ENCODE data around the gene LYG1. TPM values are rescaled to one million over a fixed set of nuclear protein-coding genes. Genes with fewer than 3 reads are reported as not detected.

Gene LYG1
- total RNA-seq, 1 experiment from 2014 or later: 3.8 TPM

DNA sequence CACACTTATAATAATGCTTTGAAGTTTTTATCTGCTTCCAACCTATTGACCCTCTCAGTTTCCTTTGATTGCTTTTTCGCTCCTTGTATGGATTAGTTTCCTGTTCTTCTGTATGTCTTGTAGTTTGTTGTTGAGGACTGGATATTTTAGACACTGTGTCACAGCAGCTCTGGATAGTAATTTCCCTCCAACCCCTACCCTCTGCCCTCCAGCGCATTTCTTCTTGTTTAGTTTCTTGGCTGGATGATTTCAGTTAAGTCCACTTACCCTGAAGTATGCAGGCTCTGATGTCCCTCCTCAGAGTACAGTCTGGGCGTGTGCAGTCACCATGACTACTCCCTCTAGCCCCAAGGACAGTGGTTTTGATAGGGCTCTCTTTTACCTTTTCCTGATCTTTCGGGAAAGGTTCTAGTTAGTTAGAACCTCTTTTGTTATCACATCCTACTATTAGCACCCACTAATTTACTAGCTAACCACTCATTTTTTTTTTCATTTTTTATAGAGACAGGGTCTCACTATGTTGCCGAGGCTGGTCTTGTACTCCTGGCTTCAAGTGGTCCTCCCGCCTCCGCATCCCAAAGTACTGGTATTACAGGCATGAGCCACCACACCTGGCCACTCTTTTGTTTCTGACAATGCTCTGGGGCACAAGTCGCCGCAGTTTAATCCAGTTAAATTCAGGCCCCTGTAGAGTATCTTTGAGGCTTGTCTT is 16.3 kb upstream of the LYG1 start:
- DNase-seq (ENCODE audit: low read depth, low spot score) (no peak), ATAC-seq (no peak)
- Histone ChIP-seq H3K36me3 (ENCODE audit: control insufficient read depth in 1 of 2, insufficient read depth in 2 of 2, low read length in 2 of 2) (peaks cover 12 to 32% of the 10 kb centered on the region in 2 experiments; a peak in 2 of 4 replicates), H3K9me2 (ENCODE audit: insufficient read depth) (no peaks in the 10 kb centered on the region), H3K4me3 (replicated peaks in 1 of 2; ENCODE audit: low read depth in 1 of 2, low read length in 2 of 2) (no peak overlapping the region), H3K9me3 (ENCODE audit: control insufficient read depth in 1 of 2, insufficient read depth in 1 of 2, low read depth in 1 of 2, low read length in 2 of 2) (no peaks in the 10 kb centered on the region), H3K9ac (ENCODE audit: low read length) (no peak overlapping the region), H3K27me3 (ENCODE audit: insufficient read depth, low read length) (no peaks in the 10 kb centered on the region), H3K79me2 (ENCODE audit: insufficient read depth, low read length) (0 out of 2 replicates have a peak, but pooled peaks cover 9% of the 10 kb centered on the region), H3K4me2 (ENCODE audit: low read length) (no peak overlapping the region), H3K27ac (ENCODE audit: low read depth, low read length) (no peak overlapping the region), H3K4me1 (ENCODE audit: control insufficient read depth in 1 of 2, insufficient read depth in 2 of 2, low read length in 2 of 2) (no peaks in the 10 kb centered on the region), H4K20me1 (ENCODE audit: insufficient read depth) (no peaks in the 10 kb centered on the region), H2AFZ (ENCODE audit: low read depth, low read length, poor library complexity, severe bottlenecking) (no peak overlapping the region)
- ChIA-PET RAD21 (ENCODE audit: low non-redundant PET in 1 of 2, low total read pairs in 2 of 2, uncharacterized antibody in 2 of 2, unreplicated experiment in 2 of 2) (no interaction called here), CTCF (no interaction called here), POLR2A (no interaction called here)
- no TSS peak for BruUV-seq (replicated peaks)
- intact Hi-C loops (cut with micrococcal nuclease): no loop called here
- TF ChIP-seq POLR2A (IDR thresholded peaks at IDR 0.05; ENCODE audit: borderline replicate concordance, extremely low read depth, insufficient read depth, insufficient read length) (no peak), POLR2AphosphoS5 (IDR thresholded peaks at IDR 0.05; ENCODE audit: low read depth, low read length) (no peak), EZH2 (IDR thresholded peaks at IDR 0.05) (no peak), JUND (IDR thresholded peaks at IDR 0.05) (no peak)
- TF ChIP-seq, protein P1, sequence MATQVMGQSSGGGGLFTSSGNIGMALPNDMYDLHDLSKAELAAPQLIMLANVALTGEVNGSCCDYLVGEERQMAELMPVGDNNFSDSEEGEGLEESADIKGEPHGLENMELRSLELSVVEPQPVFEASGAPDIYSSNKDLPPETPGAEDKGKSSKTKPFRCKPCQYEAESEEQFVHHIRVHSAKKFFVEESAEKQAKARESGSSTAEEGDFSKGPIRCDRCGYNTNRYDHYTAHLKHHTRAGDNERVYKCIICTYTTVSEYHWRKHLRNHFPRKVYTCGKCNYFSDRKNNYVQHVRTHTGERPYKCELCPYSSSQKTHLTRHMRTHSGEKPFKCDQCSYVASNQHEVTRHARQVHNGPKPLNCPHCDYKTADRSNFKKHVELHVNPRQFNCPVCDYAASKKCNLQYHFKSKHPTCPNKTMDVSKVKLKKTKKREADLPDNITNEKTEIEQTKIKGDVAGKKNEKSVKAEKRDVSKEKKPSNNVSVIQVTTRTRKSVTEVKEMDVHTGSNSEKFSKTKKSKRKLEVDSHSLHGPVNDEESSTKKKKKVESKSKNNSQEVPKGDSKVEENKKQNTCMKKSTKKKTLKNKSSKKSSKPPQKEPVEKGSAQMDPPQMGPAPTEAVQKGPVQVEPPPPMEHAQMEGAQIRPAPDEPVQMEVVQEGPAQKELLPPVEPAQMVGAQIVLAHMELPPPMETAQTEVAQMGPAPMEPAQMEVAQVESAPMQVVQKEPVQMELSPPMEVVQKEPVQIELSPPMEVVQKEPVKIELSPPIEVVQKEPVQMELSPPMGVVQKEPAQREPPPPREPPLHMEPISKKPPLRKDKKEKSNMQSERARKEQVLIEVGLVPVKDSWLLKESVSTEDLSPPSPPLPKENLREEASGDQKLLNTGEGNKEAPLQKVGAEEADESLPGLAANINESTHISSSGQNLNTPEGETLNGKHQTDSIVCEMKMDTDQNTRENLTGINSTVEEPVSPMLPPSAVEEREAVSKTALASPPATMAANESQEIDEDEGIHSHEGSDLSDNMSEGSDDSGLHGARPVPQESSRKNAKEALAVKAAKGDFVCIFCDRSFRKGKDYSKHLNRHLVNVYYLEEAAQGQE (IDR thresholded peaks at IDR 0.05; ENCODE audit: low read depth): no peak
- TF ChIP-seq, protein P2, sequence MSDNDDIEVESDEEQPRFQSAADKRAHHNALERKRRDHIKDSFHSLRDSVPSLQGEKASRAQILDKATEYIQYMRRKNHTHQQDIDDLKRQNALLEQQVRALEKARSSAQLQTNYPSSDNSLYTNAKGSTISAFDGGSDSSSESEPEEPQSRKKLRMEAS (IDR thresholded peaks at IDR 0.05): no peak
- TF ChIP-seq, protein P3, sequence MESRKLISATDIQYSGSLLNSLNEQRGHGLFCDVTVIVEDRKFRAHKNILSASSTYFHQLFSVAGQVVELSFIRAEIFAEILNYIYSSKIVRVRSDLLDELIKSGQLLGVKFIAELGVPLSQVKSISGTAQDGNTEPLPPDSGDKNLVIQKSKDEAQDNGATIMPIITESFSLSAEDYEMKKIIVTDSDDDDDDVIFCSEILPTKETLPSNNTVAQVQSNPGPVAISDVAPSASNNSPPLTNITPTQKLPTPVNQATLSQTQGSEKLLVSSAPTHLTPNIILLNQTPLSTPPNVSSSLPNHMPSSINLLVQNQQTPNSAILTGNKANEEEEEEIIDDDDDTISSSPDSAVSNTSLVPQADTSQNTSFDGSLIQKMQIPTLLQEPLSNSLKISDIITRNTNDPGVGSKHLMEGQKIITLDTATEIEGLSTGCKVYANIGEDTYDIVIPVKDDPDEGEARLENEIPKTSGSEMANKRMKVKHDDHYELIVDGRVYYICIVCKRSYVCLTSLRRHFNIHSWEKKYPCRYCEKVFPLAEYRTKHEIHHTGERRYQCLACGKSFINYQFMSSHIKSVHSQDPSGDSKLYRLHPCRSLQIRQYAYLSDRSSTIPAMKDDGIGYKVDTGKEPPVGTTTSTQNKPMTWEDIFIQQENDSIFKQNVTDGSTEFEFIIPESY (IDR thresholded peaks at IDR 0.05; ENCODE audit: extremely low read depth, insufficient replicate concordance, low read length): no peak

Measured in HCT116 (cell line).